HG02759 (cell line): ENCODE data around the gene DGLUCY.
"Not testable (repeated sequence)": the region's sequence is repeated elsewhere in the genome, so short reads cannot be mapped to it uniquely, and the experiment has no call there.

Experiments used
- ATAC-seq: cut with Tn5 transposase; IDR thresholded peaks from one replicate; pipeline ENCODE4 v1.9.1; 2021; ENCODE audit warnings: mild to moderate bottlenecking, moderate library complexity; ENCODE audit not compliant: unreplicated experiment

Gene DGLUCY

DNA sequence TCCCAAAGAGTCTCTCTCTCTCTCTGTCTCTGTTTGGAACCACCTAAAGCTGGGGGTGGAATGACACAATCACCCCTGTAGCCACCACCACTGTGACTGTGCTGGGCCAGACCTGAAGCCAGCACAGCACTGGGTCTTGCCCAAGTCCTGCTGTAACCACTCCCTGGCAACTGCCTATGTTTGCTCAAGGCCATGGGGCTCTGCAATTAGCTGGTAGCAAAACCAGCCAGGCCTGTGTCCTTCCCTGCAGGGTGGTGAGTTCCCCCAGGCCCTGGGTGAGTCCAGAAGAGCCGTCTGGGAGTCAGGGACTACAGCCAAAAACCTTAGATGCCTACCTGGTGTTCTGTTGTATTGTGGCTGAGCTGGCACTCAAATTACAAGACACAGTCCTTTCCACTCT lies 50.8 kb downstream of the DGLUCY start:
- ATAC-seq: no peak

DNA sequence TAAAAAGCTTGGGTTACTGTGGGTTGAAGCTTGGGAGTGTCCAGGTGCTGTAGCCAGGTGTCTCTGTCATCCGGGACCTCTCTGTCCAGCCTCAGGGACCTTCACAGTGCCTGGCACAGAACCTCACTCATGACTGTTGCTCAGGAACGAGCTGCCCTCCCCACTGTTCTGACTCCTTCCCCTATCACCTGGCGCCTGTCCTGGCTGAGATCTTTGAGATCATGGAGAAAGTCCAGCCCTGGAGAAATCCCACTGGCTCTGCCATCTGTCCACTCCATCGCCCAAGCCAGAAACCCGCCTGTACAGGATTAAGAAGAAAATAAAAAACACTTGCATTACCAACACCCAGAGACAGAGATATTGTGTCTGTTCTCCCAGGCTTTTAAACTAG lies 53.5 kb downstream of the DGLUCY start:
- no peak for ATAC-seq

DNA sequence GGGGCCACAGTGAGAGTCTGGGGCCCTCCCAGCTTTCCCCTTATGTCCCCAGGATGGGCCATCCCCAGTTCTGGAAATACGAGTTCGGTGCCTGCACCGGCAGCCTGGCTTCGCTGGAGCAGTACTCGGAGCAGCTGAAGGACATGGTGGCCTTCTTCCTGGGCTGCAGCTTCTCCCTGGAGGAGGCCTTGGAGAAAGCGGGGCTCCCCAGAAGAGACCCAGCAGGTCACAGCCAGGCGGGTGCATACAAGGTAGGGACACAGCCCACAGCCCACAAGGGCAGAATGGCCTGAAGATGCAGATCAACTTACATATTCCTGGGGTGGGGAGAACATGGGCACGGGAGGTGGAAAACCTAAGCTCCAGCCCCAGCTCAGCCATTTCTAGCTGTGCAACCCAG lies 56.1 kb downstream of the DGLUCY start:
- ATAC-seq: no peak

DNA sequence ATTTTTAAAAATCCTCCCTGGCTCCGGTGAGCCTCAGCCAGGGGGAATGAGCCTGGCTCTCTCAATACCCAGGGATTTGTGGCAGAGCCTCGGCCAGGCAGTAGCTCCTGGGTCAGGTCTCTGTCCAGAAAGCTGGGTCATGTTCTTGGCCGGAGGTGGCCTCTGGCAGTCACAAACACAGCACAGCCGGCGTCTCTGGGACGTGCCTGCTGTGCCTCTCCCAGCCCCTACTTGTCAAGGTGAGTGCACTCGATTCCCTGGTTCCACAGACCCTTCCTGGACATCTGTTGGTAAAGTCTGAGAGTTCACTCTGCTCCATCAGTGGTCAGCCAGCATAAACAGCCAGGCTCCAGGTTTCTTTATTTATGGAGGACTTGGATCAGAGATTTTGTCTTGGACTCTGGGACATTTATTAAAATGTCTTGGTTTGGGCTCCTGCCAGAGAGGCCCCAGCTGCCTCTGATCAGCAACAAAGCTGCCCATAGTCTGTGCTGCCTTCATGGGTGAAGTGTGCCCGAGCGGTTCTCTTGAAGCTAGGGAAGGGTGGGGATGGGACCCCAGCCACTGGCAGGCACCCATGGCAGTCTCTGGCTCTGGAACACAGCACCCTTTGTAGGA lies 56.7 kb downstream of the DGLUCY start:
- no peak for ATAC-seq

DNA sequence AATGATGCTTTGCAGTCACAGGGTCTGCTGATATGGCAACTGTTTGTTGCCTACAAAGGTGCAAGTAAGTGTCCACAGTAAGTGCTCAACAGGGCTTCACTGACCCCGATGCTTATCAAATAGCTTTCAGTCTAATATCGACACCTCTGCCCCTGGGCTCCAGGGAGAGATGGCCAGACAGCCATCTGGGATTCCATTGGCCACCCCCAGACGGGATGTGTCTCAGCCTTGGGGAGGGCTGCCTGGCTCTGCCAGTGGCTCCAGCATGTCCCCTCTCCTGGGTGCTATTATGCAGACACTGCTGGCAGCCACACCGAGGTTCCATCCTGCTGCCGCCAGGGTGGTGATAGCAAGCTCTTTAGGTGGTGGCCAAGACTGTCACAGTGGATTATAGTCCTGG lies 57.4 kb downstream of the DGLUCY start:
- no peak for ATAC-seq

DNA sequence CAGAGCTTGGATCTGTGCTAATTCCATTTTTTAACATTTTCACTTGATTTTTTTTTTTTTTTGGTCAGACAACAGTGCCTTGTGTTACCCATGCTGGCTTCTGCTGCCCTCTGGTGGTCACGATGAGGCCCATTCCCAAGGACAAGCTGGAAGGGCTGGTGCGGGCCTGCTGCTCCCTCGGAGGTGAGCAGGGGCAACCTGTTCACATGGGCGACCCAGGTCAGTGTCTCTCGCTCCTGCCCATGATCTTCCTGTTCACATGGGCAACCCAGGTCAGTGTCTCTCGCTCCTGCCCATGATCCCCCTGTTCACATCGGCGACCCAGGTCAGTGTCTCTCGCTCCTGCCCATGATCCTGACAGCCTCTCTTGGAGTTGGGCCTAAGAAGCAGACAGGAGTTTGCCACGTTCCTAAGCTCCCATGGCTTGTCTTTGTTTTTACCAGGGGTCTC lies 59.4 kb downstream of the DGLUCY start:
- ATAC-seq: peak; percentile 47

DNA sequence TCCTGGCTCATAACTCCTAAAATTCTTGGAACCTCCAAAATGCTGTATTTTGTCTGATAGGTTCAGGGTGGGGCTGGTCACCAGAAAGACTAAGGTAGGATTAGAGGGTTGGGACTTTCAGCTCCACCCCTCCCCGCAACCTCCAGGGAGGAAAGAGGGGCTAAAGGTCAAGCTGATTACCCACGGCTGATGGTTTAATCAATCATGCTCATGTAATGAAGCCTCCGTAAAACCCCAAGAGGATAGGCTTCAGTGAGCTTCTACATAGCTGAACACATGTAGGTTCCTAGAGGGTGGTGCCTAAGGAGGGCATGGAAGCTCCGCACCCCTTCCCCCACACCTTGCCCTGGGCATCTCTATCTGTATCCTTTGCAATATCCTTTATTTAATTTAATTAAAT lies 60.0 kb downstream of the DGLUCY start:
- no peak for ATAC-seq

DNA sequence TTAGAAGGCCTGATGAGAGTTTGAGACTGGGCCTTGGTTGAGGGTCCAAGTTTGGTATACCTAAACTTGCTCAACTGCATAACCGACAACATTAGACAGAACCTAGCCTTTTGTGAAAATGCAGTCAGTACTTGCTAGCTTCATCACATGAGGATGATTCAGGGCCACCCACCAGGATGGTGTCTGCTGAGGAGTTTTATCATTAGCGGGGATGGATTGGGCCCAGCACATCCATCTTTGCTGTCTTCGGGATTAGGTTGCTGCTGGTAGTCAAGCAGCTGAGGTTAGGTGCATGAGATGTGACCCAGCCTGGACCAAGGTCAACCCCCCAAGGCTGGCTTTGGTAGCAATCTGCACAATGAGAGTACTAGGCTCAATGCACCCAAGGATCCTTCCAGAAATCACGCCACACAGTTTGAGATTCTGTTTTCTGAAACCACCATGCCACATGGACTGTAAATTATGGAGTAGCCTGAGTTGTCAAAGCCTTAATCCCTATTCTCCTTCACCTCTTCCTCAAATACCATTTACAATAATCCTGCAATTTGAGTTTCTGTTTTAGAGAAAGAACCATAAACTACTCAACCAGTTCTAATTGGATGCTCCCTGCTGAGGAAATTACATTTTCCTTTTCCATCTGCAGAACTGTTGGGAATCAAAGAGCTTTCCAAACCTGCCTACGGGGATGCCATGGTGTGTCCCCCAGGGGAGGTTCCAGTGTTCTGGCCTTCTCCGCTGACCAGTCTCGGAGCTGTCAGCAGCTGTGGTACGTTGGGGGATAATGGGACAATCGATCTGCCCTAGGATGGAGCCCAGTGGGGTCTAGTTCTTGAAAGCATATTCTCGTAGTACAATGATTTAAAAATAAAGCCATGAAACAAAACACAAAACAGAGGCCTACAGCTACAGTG lies 61.7 kb downstream of the DGLUCY start:
- ATAC-seq: no peak

DNA sequence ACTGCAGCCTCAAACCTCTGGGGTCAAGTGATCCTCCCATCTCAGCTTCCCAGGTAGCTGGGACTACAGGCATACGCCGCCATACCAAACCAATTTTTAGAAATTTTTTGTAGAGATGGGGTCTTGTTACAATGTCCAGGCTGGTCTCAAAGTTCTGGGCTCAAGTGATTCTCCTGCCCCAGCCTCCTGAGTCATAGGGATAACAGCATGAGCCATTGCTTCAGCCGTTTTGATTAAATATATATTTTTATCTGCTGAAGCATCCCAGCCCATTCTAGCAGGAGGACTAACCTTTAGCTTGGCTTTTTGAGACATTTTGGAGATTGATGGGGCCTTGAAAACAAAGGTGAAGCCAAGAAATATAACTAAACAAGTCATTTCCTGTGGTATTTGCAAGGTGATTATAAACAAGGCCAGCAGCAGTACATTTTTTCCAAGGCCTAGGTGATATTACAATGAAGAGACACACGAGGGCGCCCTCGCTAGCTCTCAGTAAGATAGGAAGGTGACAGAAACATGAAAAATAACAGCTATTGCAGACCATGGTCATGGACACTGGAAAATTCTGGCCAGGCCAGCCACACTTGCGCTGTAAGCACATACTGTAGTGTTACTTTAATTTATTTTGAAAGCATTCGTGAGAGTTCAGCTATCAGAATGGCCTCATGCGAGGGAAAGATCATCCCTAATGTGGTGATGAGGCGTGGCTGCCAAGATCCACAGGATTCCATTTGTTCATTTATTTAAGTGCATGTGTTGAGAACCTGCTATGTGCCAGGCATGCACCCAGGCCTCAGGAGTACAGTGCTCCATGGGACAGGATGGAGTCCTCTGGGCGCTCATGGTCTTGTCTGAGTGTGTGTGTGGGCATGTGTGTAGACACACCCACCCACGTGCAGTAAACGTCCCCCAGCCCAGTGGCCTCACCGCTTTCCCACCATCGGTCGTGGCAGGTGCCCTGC lies 63.5 kb downstream of the DGLUCY start:
- no peak for ATAC-seq

DNA sequence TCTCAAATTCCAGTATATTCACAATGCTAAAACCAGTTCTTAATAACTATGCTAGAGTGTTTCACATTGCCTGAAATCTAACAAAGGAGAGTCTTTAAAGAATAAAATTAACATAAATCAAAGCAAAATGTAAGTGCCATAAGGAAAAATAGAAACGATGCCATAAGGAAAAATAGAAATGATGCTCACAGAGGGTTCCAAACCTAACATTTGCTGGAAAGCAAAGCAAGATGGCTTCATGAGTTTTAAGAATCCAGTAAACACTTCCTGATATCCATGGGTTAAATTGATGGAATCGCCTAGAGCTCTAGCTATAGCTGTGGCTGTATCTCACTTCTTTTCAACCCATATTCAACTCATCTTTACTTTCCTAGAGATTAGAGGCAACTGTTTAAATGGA lies 66.7 kb downstream of the DGLUCY start:
- ATAC-seq: no peak

DNA sequence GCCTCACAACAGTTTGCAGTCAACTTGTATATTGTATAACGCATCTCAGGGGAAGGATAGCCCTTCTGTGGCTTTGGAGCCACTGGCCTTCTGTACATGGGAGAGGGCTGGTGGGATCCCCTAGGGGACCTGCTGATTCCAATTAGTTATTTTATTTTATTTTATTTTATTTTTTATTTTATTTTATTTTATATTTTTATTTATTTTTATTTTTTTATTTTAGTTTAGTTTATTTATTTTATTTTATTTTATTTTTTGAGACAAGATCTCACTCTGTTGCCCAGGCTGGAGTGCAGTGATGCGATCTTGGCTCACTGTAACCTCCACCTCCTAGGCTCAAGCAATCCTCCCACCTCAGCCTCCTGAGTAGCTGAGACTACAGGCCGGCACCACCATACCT lies 68.9 kb downstream of the DGLUCY start:
- ATAC-seq: not testable (repeated sequence)

DNA sequence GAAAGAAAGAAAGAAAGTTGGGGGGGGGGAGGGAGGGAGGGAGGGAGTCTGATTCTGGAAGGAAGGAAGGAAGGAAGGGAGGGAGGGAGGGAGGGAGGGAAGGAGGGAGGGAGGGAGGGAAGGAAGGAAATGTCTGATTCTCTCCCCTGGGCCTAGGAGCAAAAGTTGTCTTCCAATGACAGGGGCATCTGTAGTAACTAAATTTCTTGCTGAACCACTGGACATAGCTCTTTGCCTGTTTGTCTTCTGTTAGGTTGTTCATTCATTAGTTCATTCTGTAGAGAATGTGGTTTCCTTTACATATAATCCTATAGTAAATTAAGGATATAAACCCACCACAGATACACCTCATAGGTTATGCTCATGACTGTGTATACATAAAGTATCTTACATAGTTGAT lies 70.7 kb downstream of the DGLUCY start:
- ATAC-seq: no peak

DNA sequence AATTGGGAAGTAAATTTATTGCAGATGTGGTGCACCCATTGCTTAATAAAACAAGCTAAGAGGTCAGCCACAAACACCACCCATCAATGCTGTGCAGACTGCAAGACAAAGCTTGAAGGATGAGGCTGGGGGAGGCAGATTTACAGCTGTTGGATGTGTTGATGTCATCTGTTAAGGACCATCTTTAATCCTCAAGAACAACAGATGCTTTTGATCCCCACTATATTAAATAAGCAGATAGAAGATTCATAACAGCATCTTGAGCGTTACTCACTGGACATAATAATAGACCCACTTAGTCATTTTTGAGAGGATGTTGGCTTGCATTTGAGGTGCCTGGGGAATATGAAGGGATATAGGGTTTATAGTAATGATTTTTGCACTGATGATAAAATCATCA lies 71.8 kb downstream of the DGLUCY start:
- ATAC-seq: no peak

DNA sequence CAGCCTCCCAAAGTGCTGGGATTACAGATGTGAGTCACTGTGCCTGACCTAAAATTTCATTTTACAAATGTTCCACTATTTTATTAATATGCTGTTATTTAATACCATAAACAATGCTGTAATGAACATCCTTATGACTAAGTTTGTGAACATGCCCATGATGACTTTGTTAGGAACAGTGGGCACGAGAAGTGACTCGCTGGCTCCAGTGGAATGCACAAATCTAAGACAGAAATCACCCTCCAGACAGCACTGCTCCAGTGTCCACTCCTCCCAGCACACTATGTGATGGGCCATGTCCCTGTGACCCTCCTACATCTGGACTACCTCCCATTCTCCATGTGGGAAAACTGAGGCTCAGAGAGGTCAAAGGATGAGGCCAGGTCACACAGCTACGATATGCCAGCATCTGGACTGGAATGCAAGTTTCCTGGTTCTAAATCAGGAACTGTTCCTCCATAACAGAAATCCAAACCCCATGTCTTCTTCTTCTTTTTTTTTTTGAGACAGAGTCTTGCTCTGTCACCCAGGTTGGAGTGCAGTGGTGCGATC lies 72.7 kb downstream of the DGLUCY start:
- ATAC-seq: no peak

DNA sequence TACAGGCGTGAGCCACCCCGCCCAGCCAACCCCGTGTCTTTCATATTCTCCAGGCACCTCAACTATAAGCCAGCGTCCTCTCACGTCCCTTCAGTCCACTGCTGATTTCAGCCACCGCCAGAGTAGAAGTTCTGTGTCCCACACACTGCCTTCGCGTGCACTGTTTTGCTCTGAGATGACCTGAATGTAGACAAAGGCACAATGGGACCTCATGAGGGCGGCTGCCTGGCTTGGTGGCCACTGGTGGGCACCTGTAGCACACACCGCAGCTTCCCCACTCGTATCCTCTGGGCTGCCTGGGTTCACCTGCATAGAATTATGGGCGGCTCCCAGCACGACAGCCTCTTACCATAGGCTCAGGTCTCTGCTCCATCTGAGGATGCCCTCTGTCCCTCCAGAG lies 73.4 kb downstream of the DGLUCY start:
- ATAC-seq: no peak

DNA sequence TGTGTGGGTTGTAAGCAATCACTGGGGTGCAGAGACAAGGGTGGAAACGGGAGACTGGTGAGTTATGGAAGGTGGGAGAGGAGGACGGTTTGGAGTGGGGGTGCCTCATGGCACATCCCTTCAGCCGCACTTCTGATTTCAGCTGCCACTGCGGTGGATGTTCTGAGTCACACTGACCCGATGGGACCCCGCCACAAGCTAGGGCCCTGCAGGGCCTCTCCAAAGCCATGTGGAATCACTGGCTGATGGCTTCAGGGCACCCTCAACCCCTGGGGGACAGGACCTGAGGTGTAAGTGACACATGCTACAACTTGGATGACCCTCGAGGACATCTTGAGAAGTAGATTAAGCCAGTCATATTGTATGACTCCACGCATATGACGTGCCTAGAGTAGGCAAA lies 77.0 kb downstream of the DGLUCY start:
- ATAC-seq: no peak

DNA sequence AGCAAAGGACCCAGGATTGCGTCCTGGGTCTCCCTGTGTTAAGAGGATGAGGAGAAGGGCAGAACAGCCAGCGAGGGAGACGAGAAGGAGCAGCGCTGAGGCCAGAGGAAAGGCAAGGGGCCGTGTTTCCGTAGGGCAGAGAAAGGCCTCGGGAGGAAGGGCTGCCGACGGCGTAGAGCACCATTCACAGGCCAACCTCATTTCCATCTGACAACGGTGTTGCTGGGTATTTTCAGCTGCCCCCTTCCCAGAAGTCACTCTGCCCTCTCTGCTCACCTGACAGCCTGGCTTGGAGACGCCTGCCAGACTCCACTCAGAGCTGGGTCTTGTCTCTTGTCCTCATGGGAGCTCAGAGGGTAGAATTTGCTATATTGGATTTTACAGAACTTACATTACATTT lies 79.2 kb downstream of the DGLUCY start:
- no peak for ATAC-seq

DNA sequence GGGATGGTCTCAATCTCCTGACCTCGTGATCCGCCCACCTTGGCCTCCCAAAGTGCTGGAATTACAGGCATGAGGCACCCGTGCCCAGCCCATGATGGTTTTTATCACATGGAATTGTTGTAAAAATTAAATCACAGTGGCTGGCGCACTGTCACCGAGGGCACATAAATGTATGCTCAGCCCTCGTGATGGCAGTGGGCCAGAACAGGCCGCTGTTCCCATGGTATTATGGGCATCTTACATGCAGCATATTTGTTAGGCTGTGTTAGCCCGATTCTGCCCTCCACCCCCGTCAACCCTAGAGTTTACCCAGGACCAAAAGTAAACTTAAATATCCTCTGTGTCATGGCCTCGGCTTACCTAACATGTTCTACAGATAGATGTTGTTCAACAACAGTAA lies 82.0 kb downstream of the DGLUCY start:
- no peak for ATAC-seq

DNA sequence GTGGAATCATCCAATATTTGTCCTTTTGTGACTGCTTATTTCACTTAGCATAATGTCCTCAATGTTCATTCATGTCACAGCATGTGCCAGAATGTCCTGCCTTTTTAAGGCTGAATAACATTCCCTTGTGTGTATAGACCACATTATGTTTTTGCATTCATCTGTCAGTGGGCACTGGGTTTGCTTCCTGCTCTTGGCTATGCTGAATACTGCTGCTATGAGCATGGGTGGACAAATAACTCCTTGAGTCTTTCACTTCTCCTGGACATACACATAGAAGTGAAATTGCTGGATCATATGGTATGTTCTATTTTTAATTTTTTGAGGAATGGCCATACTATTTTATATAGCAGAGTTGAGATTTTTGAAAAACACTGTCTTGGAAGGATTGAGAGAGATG lies 83.8 kb downstream of the DGLUCY start:
- ATAC-seq: no peak

DNA sequence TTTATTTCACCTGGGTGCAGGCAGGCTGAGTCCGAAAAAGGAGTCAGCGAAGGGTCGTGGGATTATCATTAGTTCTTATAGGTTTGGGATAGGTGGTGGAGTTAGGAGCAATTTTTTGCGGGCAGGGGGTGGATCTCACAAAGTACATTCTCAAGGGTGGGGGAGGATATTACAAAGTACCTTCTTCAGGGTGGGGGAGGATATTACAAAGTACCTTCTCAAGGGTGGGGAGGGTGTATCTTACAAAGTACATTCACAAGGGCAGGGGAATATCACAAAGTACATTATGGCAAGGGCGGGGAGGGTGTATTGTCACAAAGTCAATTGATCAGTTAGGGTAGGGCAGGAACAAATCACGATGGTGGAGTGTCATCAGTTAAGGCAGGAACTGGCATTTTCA lies 86.9 kb downstream of the DGLUCY start:
- ATAC-seq: not testable (repeated sequence)
